Body of pancreas (tissue), 4 donors: ENCODE data around the gene AGK.

Experiments
- CTCF ChIP-seq, 7 experiments: fragments of 450-650 bp in 4 of 7; fragments of 200-600 bp in 3 of 7; sonication (generic) in 3 of 7; IDR thresholded peaks; one replicate each; pipeline ENCODE4 v1.5.1; 2016 to 2019; ENCODE audit warnings: antibody characterized with exemption in 7 of 7
- POLR2A ChIP-seq, 3 donors: fragments of 450-650 bp; IDR thresholded peaks; one replicate each; pipeline ENCODE4 v1.6.1; 2016; ENCODE audit warnings: antibody characterized with exemption in 3 of 3, mild to moderate bottlenecking in 2 of 3

GRCh38 chr7:141568227-141568626, 17.0 kb downstream of the AGK start:
- no peak for TF ChIP-seq CTCF (IDR thresholded peaks at IDR 0.05)
- no peak for TF ChIP-seq POLR2A (IDR thresholded peaks at IDR 0.05)
